Activated T-helper 17 cell treated with anti-CD3 and anti-CD28 coated beads, Interleukin-2, amount 50 U/mL, for 72 hours (primary cell): Measurements from ENCODE around the gene NDUFS7. TPM values are rescaled to one million over a fixed set of nuclear protein-coding genes. Genes with fewer than 3 reads are reported as not detected.
A peak's percentile ranks its signal among the peaks of the same experiment; 100 is the strongest.

ENCODE experiments used
- ATAC-seq: fragments of 150-1000 bp; cut with Tn5 transposase; replicated peaks from 2 replicates; pipeline ENCODE4 v1.10.0; 2021; ENCODE audit warnings: mild to moderate bottlenecking, moderate library complexity
- H3K27ac Mint-ChIP-seq: one replicate; pipeline ENCODE4 v1.8.0; 2022; ENCODE audit warnings: mixed read lengths
- H3K27me3 Mint-ChIP-seq: one replicate; pipeline ENCODE4 v1.8.0; 2022; ENCODE audit warnings: mixed read lengths
- H3K36me3 Mint-ChIP-seq: one replicate; pipeline ENCODE4 v1.8.0; 2022; ENCODE audit warnings: low read depth, mild to moderate bottlenecking, mixed read lengths
- H3K4me1 Mint-ChIP-seq: one replicate; pipeline ENCODE4 v1.8.0; 2022; ENCODE audit warnings: mixed read lengths
- H3K4me3 Mint-ChIP-seq: one replicate; pipeline ENCODE4 v1.8.0; 2022; ENCODE audit warnings: mild to moderate bottlenecking, mixed read lengths
- H3K9me3 Mint-ChIP-seq: one replicate; pipeline ENCODE4 v1.8.0; 2022; ENCODE audit warnings: mixed read lengths
- total RNA-seq, 2 donors: library from RNA; stranded (reverse); gene quantifications; one replicate each; pipeline ENCODE4 v1.2.3, GENCODE V29; 2022

Gene NDUFS7
- total RNA-seq, 2 donors from 2014 or later = 51.5 to 87.9 TPM

GRCh38 chr19:1360818-1361461 is 22.8 kb upstream of the NDUFS7 start:
- no peak overlapping the region for H3K27ac Mint-ChIP-seq
- ATAC-seq = no peak
- H3K36me3 Mint-ChIP-seq = peaks cover 93% of the 10 kb centered on the region
- peaks cover 13% of the 10 kb centered on the region for H3K4me1 Mint-ChIP-seq
- H3K27me3 Mint-ChIP-seq = no peaks in the 10 kb centered on the region
- no peaks in the 10 kb centered on the region for H3K9me3 Mint-ChIP-seq
- no peak overlapping the region for H3K4me3 Mint-ChIP-seq

DNA sequence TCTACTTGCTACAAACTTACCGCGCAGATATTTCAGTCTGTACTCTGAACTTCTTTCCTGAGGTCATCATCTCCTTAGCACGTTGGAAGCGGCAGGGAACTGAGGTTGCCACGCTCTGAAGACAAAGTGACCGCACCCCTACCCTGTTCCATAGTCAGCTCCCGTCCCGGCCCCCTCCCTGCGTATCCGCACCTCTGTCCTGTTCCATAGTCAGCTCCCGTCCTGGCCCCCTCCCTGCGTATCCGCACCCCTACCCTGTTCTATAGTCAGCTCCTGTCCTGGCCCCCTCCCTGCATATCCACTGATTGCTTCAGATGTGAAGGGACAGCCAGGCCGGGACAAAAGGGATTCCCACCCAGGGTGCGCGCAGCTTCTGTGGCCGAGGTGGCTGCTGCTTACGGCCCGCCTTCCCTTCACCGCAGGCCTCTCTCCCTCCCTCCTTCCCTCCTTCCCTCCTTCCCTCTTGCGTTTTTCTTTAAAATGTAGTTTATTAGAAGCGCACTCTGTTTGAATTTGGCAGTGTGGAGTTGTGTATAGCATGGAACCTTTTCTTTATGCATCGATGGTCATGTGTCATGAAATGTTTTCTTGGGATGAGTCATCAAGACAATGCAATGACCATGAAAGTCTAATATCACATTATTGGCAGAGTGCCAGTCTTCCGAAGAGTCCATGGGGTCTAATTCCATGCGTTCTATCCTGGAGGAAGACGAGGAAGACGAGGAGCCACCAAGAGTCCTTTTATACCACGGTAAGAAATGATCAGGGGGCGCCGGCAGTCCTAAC is 21.9 kb upstream of the NDUFS7 start:
- Mint-ChIP-seq H3K27me3 (no peaks in the 10 kb centered on the region), H3K4me3 (no peak overlapping the region), H3K9me3 (no peaks in the 10 kb centered on the region), H3K27ac (no peak overlapping the region), H3K36me3 (peaks cover 84% of the 10 kb centered on the region), H3K4me1 (peaks cover 9% of the 10 kb centered on the region)
- no peak for ATAC-seq

DNA sequence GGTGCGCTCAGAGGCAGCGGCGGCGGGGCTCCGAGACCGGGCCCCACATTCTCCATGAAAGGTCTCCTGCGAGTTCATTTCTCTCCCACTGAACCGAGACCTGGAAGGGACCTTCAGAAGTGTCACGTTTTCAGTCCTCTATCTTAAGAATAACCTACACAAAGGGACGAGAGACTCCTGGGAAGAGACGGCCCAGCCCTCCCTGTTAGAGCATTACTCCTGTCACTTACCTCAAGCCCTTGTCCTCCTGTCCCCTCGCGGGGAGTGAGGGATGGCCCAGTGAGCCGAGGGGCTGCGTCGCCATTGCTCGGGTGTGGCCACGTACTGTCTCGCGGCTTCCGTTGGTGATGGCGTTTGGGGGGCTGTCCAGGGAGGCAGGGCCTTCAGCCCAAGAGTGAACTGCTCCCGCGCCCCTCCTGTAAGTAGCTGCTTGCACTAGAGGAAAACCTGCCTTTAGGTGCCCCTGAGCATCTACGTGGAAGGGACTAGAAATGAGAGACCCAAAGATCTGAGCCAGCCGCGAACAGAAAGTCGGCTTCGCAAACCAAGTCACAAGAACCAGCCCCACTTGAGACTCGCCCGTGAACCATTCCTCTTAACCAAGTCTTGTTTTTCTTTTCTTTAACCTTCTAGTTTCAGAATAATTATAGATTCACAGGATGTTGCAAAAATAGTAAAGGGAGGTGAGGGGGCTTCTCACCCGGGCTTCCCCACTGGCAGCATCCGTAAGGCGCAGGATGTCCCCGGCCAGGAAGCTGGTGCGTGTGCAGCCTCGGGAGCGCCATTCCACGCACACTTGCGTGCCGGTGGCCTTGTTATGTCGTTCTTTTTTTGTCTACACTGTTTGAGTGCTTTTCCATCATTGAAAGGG is 21.1 kb upstream of the NDUFS7 start:
- H3K27me3 Mint-ChIP-seq = no peaks in the 10 kb centered on the region
- no peak for ATAC-seq
- H3K36me3 Mint-ChIP-seq = peaks cover 83% of the 10 kb centered on the region
- H3K27ac Mint-ChIP-seq = no peak overlapping the region
- peaks cover 5% of the 10 kb centered on the region for H3K4me1 Mint-ChIP-seq
- no peaks in the 10 kb centered on the region for H3K9me3 Mint-ChIP-seq
- H3K4me3 Mint-ChIP-seq = peak overlapping the region; percentile 50

DNA sequence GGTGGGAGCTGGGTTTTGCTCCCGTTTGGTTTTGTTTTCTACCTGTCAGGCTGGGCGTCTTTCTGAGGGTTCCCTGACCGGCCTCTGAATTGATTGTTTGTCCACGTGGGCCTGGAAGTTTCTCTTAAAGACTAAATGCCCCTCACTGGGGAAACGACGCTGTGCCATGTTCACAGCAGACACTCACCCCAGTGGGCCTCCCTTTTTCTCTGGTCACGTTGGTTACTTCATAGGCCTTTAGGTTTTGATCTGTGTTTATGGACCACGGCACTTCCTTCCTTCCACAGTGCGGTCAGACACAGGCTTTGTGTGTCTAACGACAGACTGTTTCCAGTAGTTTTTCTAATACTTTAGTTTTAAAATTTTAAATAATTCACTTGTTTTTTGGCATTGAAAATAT is 20.1 kb upstream of the NDUFS7 start:
- H3K4me1 Mint-ChIP-seq = peaks cover 5% of the 10 kb centered on the region
- no peaks in the 10 kb centered on the region for H3K27me3 Mint-ChIP-seq
- H3K4me3 Mint-ChIP-seq = peak overlapping the region; percentile 50
- peaks cover 73% of the 10 kb centered on the region for H3K36me3 Mint-ChIP-seq
- peak; percentile 45 for ATAC-seq
- no peak overlapping the region for H3K27ac Mint-ChIP-seq
- H3K9me3 Mint-ChIP-seq = no peaks in the 10 kb centered on the region

- H3K27me3 Mint-ChIP-seq = no peaks in the 10 kb centered on the region
- peak overlapping the region; percentile 50 for H3K4me3 Mint-ChIP-seq
- H3K9me3 Mint-ChIP-seq = no peaks in the 10 kb centered on the region
- no peak overlapping the region for H3K27ac Mint-ChIP-seq
- peaks cover 5% of the 10 kb centered on the region for H3K4me1 Mint-ChIP-seq
- ATAC-seq = peak; percentile 56
- peaks cover 67% of the 10 kb centered on the region for H3K36me3 Mint-ChIP-seq
Observed at GRCh38 chr19:1364070-1364704, 19.5 kb upstream of the NDUFS7 start.

DNA sequence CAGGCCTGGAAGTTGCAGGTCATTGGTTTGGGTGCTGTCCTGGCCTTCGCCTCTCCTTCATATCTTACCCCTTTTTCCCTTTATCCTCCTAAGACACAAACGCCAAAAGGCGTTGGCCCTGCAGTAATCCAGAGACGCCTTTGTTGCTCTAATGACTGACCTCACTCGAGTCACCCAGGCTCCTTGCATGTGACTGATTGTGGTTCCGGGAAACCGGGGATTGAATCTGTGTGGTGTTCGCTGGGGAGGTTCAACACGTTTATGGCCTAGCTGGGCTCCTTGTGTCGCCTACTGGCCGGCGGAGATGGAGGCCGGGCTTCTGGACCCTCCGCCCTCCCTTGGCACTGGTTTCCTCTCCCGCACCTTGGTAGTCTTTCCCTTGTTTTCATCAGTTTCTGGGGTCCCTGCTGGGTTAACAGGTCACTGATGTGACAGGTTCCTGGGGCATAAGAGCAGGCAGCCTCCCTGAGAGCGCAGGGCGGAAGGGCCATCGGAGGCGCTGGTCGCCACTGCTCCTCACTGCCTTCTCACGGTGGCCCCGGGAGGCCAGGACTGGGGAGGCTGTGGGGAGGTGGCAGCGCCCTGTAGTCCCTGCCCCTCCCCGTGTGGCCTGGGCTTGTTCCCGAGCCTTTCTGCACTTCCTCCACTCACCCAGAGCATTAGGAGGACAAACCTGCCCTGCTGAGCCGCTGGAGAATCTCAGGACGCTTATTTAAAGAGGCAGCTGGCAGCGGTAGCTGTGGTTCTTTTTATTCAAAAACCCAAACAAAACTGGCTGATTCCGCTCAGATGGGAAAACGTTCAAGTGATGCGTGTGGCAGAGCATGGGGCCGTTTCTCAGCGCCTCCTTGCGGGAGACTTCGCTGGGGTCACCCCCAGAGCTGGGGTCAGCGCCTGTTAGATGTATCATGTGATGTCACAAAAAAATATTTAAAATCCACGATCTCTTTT is 18.1 kb upstream of the NDUFS7 start:
- Mint-ChIP-seq H3K4me3 (no peak overlapping the region), H3K27me3 (no peaks in the 10 kb centered on the region), H3K36me3 (peaks cover 53% of the 10 kb centered on the region), H3K4me1 (peaks cover 5% of the 10 kb centered on the region), H3K9me3 (no peaks in the 10 kb centered on the region), H3K27ac (no peak overlapping the region)
- ATAC-seq = no peak

DNA sequence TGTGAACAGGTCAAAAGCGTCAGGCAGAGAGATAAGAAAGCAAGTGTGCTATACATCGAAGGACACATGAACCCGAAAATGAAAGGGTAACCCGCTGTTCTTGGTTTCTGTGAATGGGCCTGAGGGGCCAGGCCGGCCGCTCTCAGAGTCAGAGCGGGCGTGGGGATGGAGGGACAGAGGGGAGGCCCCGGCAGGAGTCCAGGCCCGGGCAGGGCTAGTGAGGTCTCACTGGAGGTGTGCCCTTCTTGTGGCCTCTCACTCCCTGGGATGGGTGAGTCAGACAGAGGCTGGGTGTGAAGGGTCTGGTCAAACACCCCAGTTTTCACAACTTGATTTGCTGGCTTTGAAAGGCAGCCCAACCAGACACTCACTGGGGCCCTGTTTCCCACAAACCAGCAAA is 17.4 kb upstream of the NDUFS7 start:
- H3K9me3 Mint-ChIP-seq = no peaks in the 10 kb centered on the region
- H3K27me3 Mint-ChIP-seq = no peaks in the 10 kb centered on the region
- H3K36me3 Mint-ChIP-seq = peaks cover 53% of the 10 kb centered on the region
- no peak overlapping the region for H3K27ac Mint-ChIP-seq
- H3K4me3 Mint-ChIP-seq = no peak overlapping the region
- peaks cover 5% of the 10 kb centered on the region for H3K4me1 Mint-ChIP-seq
- ATAC-seq = no peak

DNA sequence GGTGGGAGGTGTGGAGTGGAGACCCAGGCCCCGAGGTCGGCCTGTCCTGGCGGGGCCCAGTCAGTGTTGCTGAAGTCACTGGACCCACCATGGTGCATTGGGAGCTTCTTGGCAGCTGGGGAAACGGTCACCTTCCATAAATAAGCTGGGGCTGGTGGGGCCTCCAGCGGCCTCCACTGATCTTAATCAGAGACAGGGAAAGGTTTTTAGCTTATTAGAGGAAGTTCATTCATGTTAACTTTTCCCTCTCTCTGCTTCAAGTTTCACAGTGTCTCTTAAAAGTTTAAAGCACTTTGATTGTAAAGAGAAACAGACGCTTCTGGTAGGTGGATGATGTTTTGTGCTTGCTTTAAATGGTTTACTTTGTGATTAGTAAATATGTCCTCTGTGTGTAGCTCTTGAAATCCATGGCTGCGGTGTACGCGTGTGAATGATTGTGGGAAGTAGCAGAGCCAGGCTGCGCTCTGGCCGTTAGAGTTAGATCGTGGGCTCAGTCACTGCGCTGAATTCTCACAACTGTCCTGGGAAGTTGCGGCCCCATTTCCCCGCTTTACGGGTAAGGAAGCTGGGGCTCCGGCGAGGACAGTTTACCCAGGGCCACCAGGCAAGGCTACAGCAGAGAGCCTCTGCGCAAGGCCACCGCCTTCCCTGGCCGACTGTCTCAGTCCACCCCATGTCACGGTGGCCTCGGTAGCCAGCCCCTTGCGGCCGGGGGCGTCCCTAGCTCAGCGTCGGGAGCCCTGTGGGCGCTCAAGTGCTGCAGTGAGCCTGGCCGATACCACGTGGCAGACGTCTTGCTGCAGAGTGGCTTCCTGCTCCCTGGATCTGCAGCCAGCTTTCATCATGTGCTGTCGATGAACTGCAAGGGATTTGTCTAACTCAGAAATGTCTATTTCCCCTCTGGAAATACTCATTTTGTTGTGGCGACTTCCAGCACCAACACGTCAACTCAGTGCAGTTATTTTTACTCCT is 16.5 kb upstream of the NDUFS7 start:
- peaks cover under 1% of the 10 kb centered on the region for H3K4me1 Mint-ChIP-seq
- H3K36me3 Mint-ChIP-seq = peaks cover 53% of the 10 kb centered on the region
- H3K27me3 Mint-ChIP-seq = no peaks in the 10 kb centered on the region

GRCh38 chr19:1369214-1369805 is 14.4 kb upstream of the NDUFS7 start:
- H3K36me3 Mint-ChIP-seq = peaks cover 48% of the 10 kb centered on the region
- H3K9me3 Mint-ChIP-seq = no peaks in the 10 kb centered on the region
- no peak overlapping the region for H3K4me3 Mint-ChIP-seq
- H3K27me3 Mint-ChIP-seq = no peaks in the 10 kb centered on the region
- no peaks in the 10 kb centered on the region for H3K4me1 Mint-ChIP-seq
- H3K27ac Mint-ChIP-seq = no peak overlapping the region
- ATAC-seq = no peak

More for the DNA sequence above, 16.5 kb upstream of the NDUFS7 start:
- H3K9me3 Mint-ChIP-seq = no peaks in the 10 kb centered on the region
- no peak for ATAC-seq
- H3K27ac Mint-ChIP-seq = no peak overlapping the region
- H3K4me3 Mint-ChIP-seq = no peak overlapping the region

DNA sequence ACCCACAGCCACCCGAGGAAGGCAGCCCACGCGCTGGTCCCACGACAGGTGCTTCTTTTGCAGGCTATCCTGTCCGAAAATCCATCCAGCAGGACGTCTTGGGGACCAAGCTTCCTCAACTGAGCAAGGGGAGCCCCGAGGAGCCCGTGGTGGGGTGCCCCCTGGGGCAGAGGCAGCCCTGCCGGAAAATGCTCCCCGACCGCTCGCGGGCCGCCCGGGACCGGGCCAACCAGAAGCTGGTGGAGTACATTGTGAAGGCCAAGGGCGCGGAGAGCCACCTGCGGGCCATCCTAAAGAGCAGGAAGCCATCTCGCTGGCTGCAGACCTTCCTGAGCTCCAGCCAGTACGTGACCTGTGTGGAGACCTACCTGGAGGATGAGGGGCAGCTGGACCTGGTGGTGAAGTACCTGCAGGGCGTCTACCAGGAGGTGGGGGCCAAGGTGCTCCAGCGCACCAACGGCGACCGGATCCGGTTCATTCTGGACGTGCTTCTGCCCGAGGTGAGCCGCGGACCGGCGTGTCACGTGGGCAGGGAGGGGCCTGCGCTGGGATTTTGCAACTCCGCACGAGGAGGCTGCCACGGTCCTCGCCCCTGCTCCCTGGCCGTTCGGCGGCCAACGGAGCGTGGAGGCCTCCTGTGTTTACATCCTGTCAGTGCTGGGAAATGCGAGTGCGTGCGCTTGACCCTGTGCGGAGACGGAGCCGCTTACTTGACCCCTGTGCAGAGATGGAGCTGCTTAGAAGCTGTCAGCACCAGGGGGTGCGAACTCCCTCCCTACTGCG is 12.9 kb upstream of the NDUFS7 start:
- H3K36me3 Mint-ChIP-seq = peaks cover 39% of the 10 kb centered on the region
- no peaks in the 10 kb centered on the region for H3K27me3 Mint-ChIP-seq
- H3K27ac Mint-ChIP-seq = no peak overlapping the region
- no peaks in the 10 kb centered on the region for H3K4me1 Mint-ChIP-seq
- no peak overlapping the region for H3K4me3 Mint-ChIP-seq
- no peaks in the 10 kb centered on the region for H3K9me3 Mint-ChIP-seq
- no peak for ATAC-seq

- ATAC-seq = no peak
- Mint-ChIP-seq H3K27ac (no peak overlapping the region), H3K4me1 (no peaks in the 10 kb centered on the region), H3K9me3 (no peaks in the 10 kb centered on the region), H3K27me3 (no peaks in the 10 kb centered on the region), H3K36me3 (peaks cover 39% of the 10 kb centered on the region), H3K4me3 (no peak overlapping the region)
Observed at GRCh38 chr19:1373042-1373533, 10.6 kb upstream of the NDUFS7 start.
